ENCODE data around the gene PBX3.

GRCh38 chr9:125969868-125970267, 222.7 kb downstream of the PBX3 start:
- TF ChIP-seq, protein P1, sequence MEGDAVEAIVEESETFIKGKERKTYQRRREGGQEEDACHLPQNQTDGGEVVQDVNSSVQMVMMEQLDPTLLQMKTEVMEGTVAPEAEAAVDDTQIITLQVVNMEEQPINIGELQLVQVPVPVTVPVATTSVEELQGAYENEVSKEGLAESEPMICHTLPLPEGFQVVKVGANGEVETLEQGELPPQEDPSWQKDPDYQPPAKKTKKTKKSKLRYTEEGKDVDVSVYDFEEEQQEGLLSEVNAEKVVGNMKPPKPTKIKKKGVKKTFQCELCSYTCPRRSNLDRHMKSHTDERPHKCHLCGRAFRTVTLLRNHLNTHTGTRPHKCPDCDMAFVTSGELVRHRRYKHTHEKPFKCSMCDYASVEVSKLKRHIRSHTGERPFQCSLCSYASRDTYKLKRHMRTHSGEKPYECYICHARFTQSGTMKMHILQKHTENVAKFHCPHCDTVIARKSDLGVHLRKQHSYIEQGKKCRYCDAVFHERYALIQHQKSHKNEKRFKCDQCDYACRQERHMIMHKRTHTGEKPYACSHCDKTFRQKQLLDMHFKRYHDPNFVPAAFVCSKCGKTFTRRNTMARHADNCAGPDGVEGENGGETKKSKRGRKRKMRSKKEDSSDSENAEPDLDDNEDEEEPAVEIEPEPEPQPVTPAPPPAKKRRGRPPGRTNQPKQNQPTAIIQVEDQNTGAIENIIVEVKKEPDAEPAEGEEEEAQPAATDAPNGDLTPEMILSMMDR (IDR thresholded peaks at IDR 0.05), result no peak
- TF ChIP-seq POLR2A (IDR thresholded peaks at IDR 0.05) (no peak), EP300 (IDR thresholded peaks at IDR 0.05) (no peak)
